HepG2 (cell line): ENCODE results near the gene PLA2R1. TPM values are rescaled to one million over a fixed set of nuclear protein-coding genes. Genes with fewer than 3 reads are reported as not detected.

Experiments
- ATAC-seq: fragments of 200-7000 bp; cut with Tn5 transposase; 3 replicates; pipeline ENCODE4 v1.9.1; 2020; ENCODE audit warnings: mild to moderate bottlenecking, moderate library complexity
- BruUV-seq: library from RNA; stranded (reverse); fragments of 400-500 nt; replicated peaks from 2 replicates; lab custom pipeline; 2021; lab: Mats Ljungman, UMichigan
- CTCF ChIA-PET: fragments of 300-600 bp; formaldehyde crosslinking; extraction: SDS; loops from one replicate; lab custom pipeline; 2021; ENCODE audit warnings: low total read pairs, inconsistent platforms, low intra/inter-chr PET ratio; lab: Yijun Ruan, JAX
- POLR2A ChIA-PET: fragments of 350-600 bp; sonication (Branson Sonifier 250); formaldehyde crosslinking; loops from one replicate; lab custom pipeline; 2020; ENCODE audit warnings: antibody characterized with exemption, inconsistent platforms; lab: Yijun Ruan, JAX
- DNase-seq: peaks from one replicate; pipeline ENCODE4 v3.0.0-alpha.2; 2015; ENCODE audit warnings: low spot score
- FAIRE-seq: peaks from 3 replicates; lab custom pipeline; 2011; peaks lifted over from hg19 to GRCh38; lab: Jason Lieb, UNC
- H2AFZ ChIP-seq: one replicate; pipeline ENCODE4 v1.6.1; 2011; ENCODE audit warnings: low read length, inconsistent platforms
- H3K27ac ChIP-seq: fragments of 300-600 bp; 3 replicates; pipeline ENCODE4 v1.8.0; 2011; ENCODE audit warnings: mixed run types, mild to moderate bottlenecking, mixed read lengths, low read length, inconsistent platforms; ENCODE audit not compliant: insufficient read depth; ENCODE audit errors: extremely low read length
- H3K27me3 ChIP-seq, 2 experiments: fragments of 200-600 bp in 1 of 2; 2 replicates in 1 of 2; 3 replicates in 1 of 2; pipeline versions ENCODE4 v1.6.0 to v1.8.0; 2011; ENCODE audit warnings: low read length in 2 of 2, mild to moderate bottlenecking in 2 of 2, moderate library complexity in 2 of 2, inconsistent platforms in 1 of 2; ENCODE audit not compliant: insufficient read depth in 2 of 2, control insufficient read depth in 1 of 2
- H3K36me3 ChIP-seq, 2 experiments: fragments of 200-600 bp in 1 of 2; replicated peaks in 1 of 2; 2 replicates in 1 of 2; 3 replicates in 1 of 2; pipeline versions ENCODE4 v1.5.1 to v1.8.0; 2011; ENCODE audit warnings: low read length in 2 of 2, inconsistent platforms in 1 of 2; ENCODE audit not compliant: insufficient read depth in 2 of 2, control insufficient read depth in 1 of 2
- H3K4me1 ChIP-seq: 2 replicates; pipeline ENCODE4 v1.5.1; 2012; ENCODE audit warnings: low read length, inconsistent platforms; ENCODE audit not compliant: insufficient read depth
- H3K4me2 ChIP-seq: 2 replicates; pipeline ENCODE4 v1.6.0; 2011; ENCODE audit warnings: low read depth, low read length, inconsistent platforms
- H3K4me3 ChIP-seq, 3 experiments: fragments of 200-600 bp in 1 of 3; sonication (generic), shearing (Covaris generic) in 1 of 3; replicated peaks in 1 of 3; 2 replicates each; pipeline ENCODE4 v1.5.1; 2011 to 2016; ENCODE audit warnings: low read length in 3 of 3, inconsistent platforms in 2 of 3, low read depth in 2 of 3, mild to moderate bottlenecking in 2 of 3, control low read depth in 1 of 3, mixed read lengths in 1 of 3; ENCODE audit not compliant: insufficient read depth in 1 of 3
- H3K79me2 ChIP-seq: one replicate; pipeline ENCODE4 v1.6.1; 2011; ENCODE audit warnings: low read length, inconsistent platforms; ENCODE audit not compliant: insufficient read depth
- H3K9ac ChIP-seq: 2 replicates; pipeline ENCODE4 v1.6.0; 2011; ENCODE audit warnings: mild to moderate bottlenecking, low read depth, low read length, inconsistent platforms; ENCODE audit not compliant: insufficient read depth
- H3K9me3 ChIP-seq: 2 replicates; pipeline ENCODE4 v1.5.1; 2012; ENCODE audit warnings: mild to moderate bottlenecking, low read length
- H4K20me1 ChIP-seq: 2 replicates; pipeline ENCODE4 v1.6.0; 2011; ENCODE audit warnings: inconsistent platforms, mild to moderate bottlenecking, low read length, moderate library complexity; ENCODE audit not compliant: insufficient read depth
- CBX1 ChIP-seq: IDR thresholded peaks from one replicate; pipeline ENCODE4 v1.6.1; 2016; ENCODE audit warnings: antibody characterized with exemption, low read depth
- MIER3 ChIP-seq: IDR thresholded peaks from 2 replicates; pipeline ENCODE4 v1.6.1; 2016; ENCODE audit warnings: missing compliant biosample characterization, borderline replicate concordance
- REL ChIP-seq: sonication (generic); formaldehyde crosslinking; conservative IDR thresholded peaks from 2 replicates; pipeline ENCODE4 v1.8.0; 2022; ENCODE audit warnings: mild to moderate bottlenecking, missing genetic modification reagents, moderate library complexity
- SAP130 ChIP-seq: IDR thresholded peaks from 2 replicates; pipeline ENCODE4 v1.6.1; 2016; ENCODE audit warnings: low read depth
- SP1 ChIP-seq, 2 experiments: fragments of 450-650 bp in 1 of 2; sonication (generic) in 1 of 2; formaldehyde crosslinking in 1 of 2; IDR thresholded peaks; 2 replicates each; pipeline versions ENCODE4 v1.4.0 to v1.6.1; 2016 to 2020; ENCODE audit warnings: missing genetic modification reagents in 1 of 2
- ZNF253 ChIP-seq: sonication (generic); formaldehyde crosslinking; IDR thresholded peaks from 2 replicates; pipeline ENCODE4 v1.8.0; 2022; ENCODE audit warnings: mild to moderate bottlenecking, missing genetic modification reagents, borderline replicate concordance
- ZNF451 ChIP-seq: sonication (generic); formaldehyde crosslinking; IDR thresholded peaks from 2 replicates; pipeline ENCODE4 v1.5.0; 2020; ENCODE audit warnings: mild to moderate bottlenecking, missing genetic modification reagents
- WGBS: methylation state at CpG from one replicate; pipeline ENCODE4 v1.1.6; 2017; ENCODE audit warnings: low lambda C conversion rate; 5-methylcytosine and 5-hydroxymethylcytosine counted together
- in situ Hi-C: cut with HindIII; loops from 2 replicates; pipeline ENCODE4 v1.10.0; 2017; ENCODE audit warnings: low pct_unique_long_range_greater_than_20kb; ENCODE audit not compliant: extremely low pct_ligation_motif_present
- intact Hi-C: fragments of 100-400 bp; cut with micrococcal nuclease; formaldehyde crosslinking; loops from one replicate; pipeline ENCODE4 v1.10.0; 2022; ENCODE audit not compliant: unreplicated experiment
- polyA plus RNA-seq, 8 experiments: library from polyadenylated mRNA; depleted of rRNA in 3 of 8; stranded (reverse) in 7 of 8; unstranded in 1 of 8; fragments of >200 nt; fragmentation: Illumina TruSeq in 4 of 8; extraction: Trizol in 4 of 8; gene quantifications; 2 replicates each; pipeline versions ENCODE4 v1.2.1 to v1.2.3, GENCODE V29; 2011 to 2016; ENCODE audit warnings: low read depth in 4 of 8, missing spikeins in 1 of 8, mixed read lengths in 1 of 8; ENCODE audit not compliant: insufficient read depth in 1 of 8
- total RNA-seq, 5 experiments: library from RNA; depleted of rRNA; stranded (reverse); fragments of >200 nt; fragmentation: Illumina TruSeq; extraction: Trizol; gene quantifications; 2 replicates each; pipeline ENCODE4 v1.2.3, GENCODE V29; 2016; ENCODE audit warnings: low read depth in 1 of 5
- TF ChIP-seq, protein P1 (sequence below): sonication (generic); formaldehyde crosslinking; IDR thresholded peaks from 2 replicates; pipeline ENCODE4 v1.4.0; 2020; ENCODE audit warnings: missing genetic modification reagents, borderline replicate concordance
- TF ChIP-seq, protein P2 (sequence below), 2 experiments: sonication (generic) in 1 of 2; formaldehyde crosslinking in 1 of 2; IDR thresholded peaks; 2 replicates each; pipeline versions ENCODE4 v1.4.0 to v1.6.1; 2016 to 2020; ENCODE audit warnings: borderline replicate concordance in 1 of 2, low read depth in 1 of 2, mild to moderate bottlenecking in 1 of 2, missing genetic modification reagents in 1 of 2

Gene PLA2R1
- total and polyA plus RNA-seq, 2 of the 13 experiments (the other 11 are each of a cell fraction or from before 2014, with no cell fraction given): not detected

DNA sequence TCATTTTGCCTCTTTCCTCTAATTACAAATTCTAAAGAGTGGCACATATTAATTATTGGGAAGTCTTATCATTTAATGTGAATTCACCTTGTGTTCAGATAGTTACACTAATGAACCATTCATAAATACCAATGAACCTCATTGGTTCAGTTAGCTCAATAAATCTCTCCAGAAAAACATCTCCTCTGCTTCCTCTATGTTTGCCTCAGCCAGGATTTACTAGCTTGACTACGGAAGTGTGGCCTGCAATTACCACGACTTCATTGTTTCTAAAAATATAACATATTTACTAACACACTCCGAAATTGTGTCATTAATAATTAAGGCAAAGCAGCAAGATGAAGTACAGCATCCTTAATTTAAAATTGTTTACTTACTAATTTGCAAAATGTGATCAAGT lies 103.3 kb downstream of the PLA2R1 start:
- Histone ChIP-seq H3K27me3 (peaks cover 0 to 9% of the 10 kb centered on the region in 2 experiments; a peak in 1 of 5 replicates), H3K9me3 (no peaks in the 10 kb centered on the region), H3K4me3 (no peak overlapping the region)
- WGBS: 4% methylated on average over 3 of the region's 3 CpGs
- intact Hi-C loops: no loop called here
- POLR2A ChIA-PET: no interaction called here
- no peak for FAIRE-seq
- CTCF ChIA-PET: no interaction called here
- TF ChIP-seq CBX1 (no peak), ZNF253 (CRISPR knock-in tag) (no peak), ZNF451 (CRISPR knock-in tag) (no peak), REL (no peak), SP1 (IDR thresholded peaks at IDR 0.05) (no peak), SP1 (CRISPR knock-in tag; IDR thresholded peaks at IDR 0.05) (no peak), MIER3 (CRISPR knock-in tag) (no peak), SAP130 (no peak)
- TF ChIP-seq, protein P1, sequence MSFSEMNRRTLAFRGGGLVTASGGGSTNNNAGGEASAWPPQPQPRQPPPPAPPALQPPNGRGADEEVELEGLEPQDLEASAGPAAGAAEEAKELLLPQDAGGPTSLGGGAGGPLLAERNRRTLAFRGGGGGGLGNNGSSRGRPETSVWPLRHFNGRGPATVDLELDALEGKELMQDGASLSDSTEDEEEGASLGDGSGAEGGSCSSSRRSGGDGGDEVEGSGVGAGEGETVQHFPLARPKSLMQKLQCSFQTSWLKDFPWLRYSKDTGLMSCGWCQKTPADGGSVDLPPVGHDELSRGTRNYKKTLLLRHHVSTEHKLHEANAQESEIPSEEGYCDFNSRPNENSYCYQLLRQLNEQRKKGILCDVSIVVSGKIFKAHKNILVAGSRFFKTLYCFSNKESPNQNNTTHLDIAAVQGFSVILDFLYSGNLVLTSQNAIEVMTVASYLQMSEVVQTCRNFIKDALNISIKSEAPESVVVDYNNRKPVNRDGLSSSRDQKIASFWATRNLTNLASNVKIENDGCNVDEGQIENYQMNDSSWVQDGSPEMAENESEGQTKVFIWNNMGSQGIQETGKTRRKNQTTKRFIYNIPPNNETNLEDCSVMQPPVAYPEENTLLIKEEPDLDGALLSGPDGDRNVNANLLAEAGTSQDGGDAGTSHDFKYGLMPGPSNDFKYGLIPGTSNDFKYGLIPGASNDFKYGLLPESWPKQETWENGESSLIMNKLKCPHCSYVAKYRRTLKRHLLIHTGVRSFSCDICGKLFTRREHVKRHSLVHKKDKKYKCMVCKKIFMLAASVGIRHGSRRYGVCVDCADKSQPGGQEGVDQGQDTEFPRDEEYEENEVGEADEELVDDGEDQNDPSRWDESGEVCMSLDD: no peak
- TF ChIP-seq, protein P2, sequence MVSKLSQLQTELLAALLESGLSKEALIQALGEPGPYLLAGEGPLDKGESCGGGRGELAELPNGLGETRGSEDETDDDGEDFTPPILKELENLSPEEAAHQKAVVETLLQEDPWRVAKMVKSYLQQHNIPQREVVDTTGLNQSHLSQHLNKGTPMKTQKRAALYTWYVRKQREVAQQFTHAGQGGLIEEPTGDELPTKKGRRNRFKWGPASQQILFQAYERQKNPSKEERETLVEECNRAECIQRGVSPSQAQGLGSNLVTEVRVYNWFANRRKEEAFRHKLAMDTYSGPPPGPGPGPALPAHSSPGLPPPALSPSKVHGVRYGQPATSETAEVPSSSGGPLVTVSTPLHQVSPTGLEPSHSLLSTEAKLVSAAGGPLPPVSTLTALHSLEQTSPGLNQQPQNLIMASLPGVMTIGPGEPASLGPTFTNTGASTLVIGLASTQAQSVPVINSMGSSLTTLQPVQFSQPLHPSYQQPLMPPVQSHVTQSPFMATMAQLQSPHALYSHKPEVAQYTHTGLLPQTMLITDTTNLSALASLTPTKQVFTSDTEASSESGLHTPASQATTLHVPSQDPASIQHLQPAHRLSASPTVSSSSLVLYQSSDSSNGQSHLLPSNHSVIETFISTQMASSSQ (IDR thresholded peaks at IDR 0.05; ENCODE audit: low read depth): no peak
- TF ChIP-seq, protein P2 (CRISPR knock-in tag; IDR thresholded peaks at IDR 0.05; ENCODE audit: borderline replicate concordance): no peak
- TF ChIP-seq, all 625 proteins: peak for 0
- no peak for ATAC-seq
- no peak for DNase-seq
- Histone ChIP-seq H2AFZ (no peak overlapping the region), H3K9ac (no peak overlapping the region), H3K4me2 (no peak overlapping the region), H3K4me1 (peaks cover 5% of the 10 kb centered on the region; the same call in 1 of the 2 replicates), H3K27ac (no peak overlapping the region), H3K36me3 (no peaks in the 10 kb centered on the region), H3K79me2 (no peaks in the 10 kb centered on the region), H4K20me1 (no peaks in the 10 kb centered on the region)
- in situ Hi-C loops: no loop called here
- BruUV-seq: no TSS peak
